Stomach (tissue), 4 donors: ENCODE measurements around the gene MCEE.

Experiments used
- CTCF ChIP-seq, 7 experiments: fragments of 450-650 bp in 4 of 7; fragments of 200-600 bp in 3 of 7; sonication (generic) in 3 of 7; IDR thresholded peaks; one replicate each; pipeline ENCODE4 v1.5.1; 2016 to 2019; ENCODE audit warnings: antibody characterized with exemption in 7 of 7, control low read depth in 2 of 7, mild to moderate bottlenecking in 1 of 7
- POLR2A ChIP-seq, 4 donors: fragments of 450-650 bp; IDR thresholded peaks; one replicate each; pipeline ENCODE4 v1.6.1; 2016; ENCODE audit warnings: antibody characterized with exemption in 4 of 4, control low read depth in 2 of 4, mild to moderate bottlenecking in 1 of 4, moderate library complexity in 1 of 4

- TF ChIP-seq CTCF (IDR thresholded peaks at IDR 0.05): no peak
- no peak for TF ChIP-seq POLR2A (IDR thresholded peaks at IDR 0.05)
Measured at GRCh38 chr2:71063216-71063615, 66.8 kb downstream of the MCEE start.
